K562 (cell line): ENCODE results near the gene ZP3. TPM values are rescaled to one million over a fixed set of nuclear protein-coding genes. Genes with fewer than 3 reads are reported as not detected.
A peak's percentile ranks its signal among the peaks of the same experiment; 100 is the strongest.
"Not testable (repeated sequence)": the region's sequence is repeated elsewhere in the genome, so short reads cannot be mapped to it uniquely, and the experiment has no call there.

Source experiments
- ATAC-seq: fragments of 200-7000 bp; cut with Tn5 transposase; 3 replicates; pipeline ENCODE4 v1.9.1; 2020; ENCODE audit warnings: moderate library complexity
- BruUV-seq: library from RNA; stranded (reverse); fragments of 400-500 nt; replicated peaks from 2 replicates; lab custom pipeline; 2021; lab: Mats Ljungman, UMichigan
- CTCF ChIA-PET: fragments of 300-600 bp; formaldehyde crosslinking; extraction: SDS; loops from one replicate; lab custom pipeline; 2021; ENCODE audit warnings: low intra/inter-chr PET ratio; lab: Yijun Ruan, JAX
- POLR2A ChIA-PET: fragments of 300-600, 350-650 bp; sonication (Branson Sonifier 250); formaldehyde crosslinking; extraction: SDS; loops from one replicate; lab custom pipeline; 2021; ENCODE audit warnings: antibody characterized with exemption, inconsistent platforms; lab: Yijun Ruan, JAX
- DNase-seq, 4 experiments: peaks; one replicate each; pipeline versions ENCODE4 v3.0.0 to v3.0.0-alpha.2; 2011 to 2018; ENCODE audit warnings: low spot score in 3 of 4, mixed read lengths in 3 of 4; ENCODE audit errors: extremely low read depth in 1 of 4
- FAIRE-seq: peaks from 2 replicates; lab custom pipeline; 2011; peaks lifted over from hg19 to GRCh38; lab: Jason Lieb, UNC
- H2AFZ ChIP-seq: 2 replicates; pipeline ENCODE4 v1.6.0; 2011; ENCODE audit warnings: low read depth, low read length, control low read depth, inconsistent platforms
- H3K27ac ChIP-seq: fragments of 200-600 bp; 3 replicates; pipeline ENCODE4 v1.8.0; 2011; ENCODE audit warnings: low read depth, mild to moderate bottlenecking, control low read depth, inconsistent platforms, low read length, moderate library complexity, mixed read lengths; ENCODE audit errors: extremely low read depth
- H3K27me3 ChIP-seq, 2 experiments: fragments of 300-600 bp in 1 of 2; 2 replicates in 1 of 2; 3 replicates in 1 of 2; pipeline versions ENCODE4 v1.6.0 to v1.8.0; 2011; ENCODE audit warnings: inconsistent platforms in 2 of 2, low read length in 2 of 2, mild to moderate bottlenecking in 1 of 2, mixed read lengths in 1 of 2, moderate library complexity in 1 of 2; ENCODE audit not compliant: control insufficient read depth in 2 of 2, insufficient read depth in 2 of 2
- H3K36me3 ChIP-seq: fragments of 300-600 bp; 3 replicates; pipeline ENCODE4 v1.8.0; 2011; ENCODE audit warnings: mild to moderate bottlenecking, low read length, inconsistent platforms; ENCODE audit not compliant: control insufficient read depth, insufficient read depth
- H3K4me1 ChIP-seq, 2 experiments: fragments of 200-600 bp in 1 of 2; replicated peaks in 1 of 2; 2 replicates in 1 of 2; 3 replicates in 1 of 2; pipeline versions ENCODE4 v1.5.1 to v1.8.0; 2011; ENCODE audit warnings: inconsistent platforms in 2 of 2, low read length in 2 of 2, mild to moderate bottlenecking in 1 of 2, mixed read lengths in 1 of 2, moderate library complexity in 1 of 2; ENCODE audit not compliant: control insufficient read depth in 2 of 2, insufficient read depth in 2 of 2
- H3K4me2 ChIP-seq: 2 replicates; pipeline ENCODE4 v1.6.1; 2011; ENCODE audit warnings: low read length, control low read depth, inconsistent platforms, mixed read lengths; ENCODE audit not compliant: insufficient read depth
- H3K4me3 ChIP-seq: fragments of 200-600 bp; sonication (generic), shearing (Covaris generic); 2 replicates; pipeline ENCODE4 v1.5.1; 2016; ENCODE audit warnings: control low read depth, inconsistent platforms
- H3K79me2 ChIP-seq: fragments of 200-600 bp; 3 replicates; pipeline ENCODE4 v1.8.0; 2011; ENCODE audit warnings: low read length, inconsistent platforms; ENCODE audit not compliant: control insufficient read depth, insufficient read depth
- H3K9ac ChIP-seq, 2 experiments: 2 replicates each; pipeline versions ENCODE4 v1.6.0 to v1.6.1; 2011; ENCODE audit warnings: low read depth in 2 of 2, low read length in 2 of 2, control low read depth in 1 of 2, inconsistent platforms in 1 of 2, mild to moderate bottlenecking in 1 of 2, mixed read lengths in 1 of 2; ENCODE audit not compliant: insufficient read depth in 1 of 2
- H3K9me1 ChIP-seq: one replicate; pipeline ENCODE4 v1.6.0; 2011; ENCODE audit warnings: inconsistent platforms, mild to moderate bottlenecking, low read length, moderate library complexity; ENCODE audit not compliant: control insufficient read depth, insufficient read depth
- H3K9me3 ChIP-seq: replicated peaks from 2 replicates; pipeline ENCODE4 v1.5.1; 2011; ENCODE audit warnings: low read depth, low read length, inconsistent platforms; ENCODE audit not compliant: control insufficient read depth, insufficient read depth
- H4K20me1 ChIP-seq: replicated peaks from 2 replicates; pipeline ENCODE4 v1.6.1; 2011; ENCODE audit warnings: low read length, inconsistent platforms, mixed read lengths; ENCODE audit not compliant: control insufficient read depth, insufficient read depth
- RAD21 ChIP-seq, 2 experiments: fragments of 250-450 bp in 1 of 2; fragments of 450-650 bp in 1 of 2; sonication (Bioruptor Pico) in 1 of 2; formaldehyde crosslinking in 1 of 2; IDR thresholded peaks in 1 of 2; conservative IDR thresholded peaks in 1 of 2; 2 replicates each; pipeline versions ENCODE4 v1.4.0 to v1.8.0; 2020 to 2022; ENCODE audit warnings: mild to moderate bottlenecking in 2 of 2, moderate library complexity in 1 of 2
- WGBS: fragments of 100-300 bp; shearing (Covaris generic); methylation state at CpG from one replicate; pipeline ENCODE4 v1.1.6; 2016; ENCODE audit warnings: low coverage, mixed read lengths; ENCODE audit not compliant: insufficient coverage; ENCODE audit errors: missing lambda C conversion rate; 5-methylcytosine and 5-hydroxymethylcytosine counted together
- in situ Hi-C: fragments of 300-500 bp; cut with MboI; formaldehyde crosslinking; loops from 4 replicates; pipeline ENCODE4 v1.15.0; 2018; ENCODE audit warnings: inconsistent platforms, mixed read lengths
- intact Hi-C: fragments of 100-400 bp; cut with micrococcal nuclease; formaldehyde crosslinking; loops from 2 replicates; pipeline ENCODE4 v1.14.2; 2022
- polyA plus RNA-seq, 8 experiments: library from polyadenylated mRNA; depleted of rRNA in 4 of 8; stranded (reverse) in 5 of 8; unstranded in 3 of 8; fragments of >200 nt; fragmentation: Nextera tagmentation in 2 of 8; fragmentation: Illumina TruSeq in 1 of 8; extraction: Ambion mirVana in 2 of 8; extraction: Trizol in 1 of 8; gene quantifications; 2 replicates each; pipeline versions ENCODE4 v1.2.1 to v1.2.3, GENCODE V29; 2011 to 2014; ENCODE audit warnings: inconsistent platforms in 1 of 8, missing spikeins in 1 of 8
- total RNA-seq, 7 experiments: library from RNA; depleted of rRNA in 6 of 7; stranded (reverse); fragments of >200 nt in 6 of 7; fragmentation: Illumina TruSeq in 2 of 7; extraction: Trizol in 2 of 7; gene quantifications; 2 replicates each; pipeline versions ENCODE4 v1.2.1 to v1.2.3, GENCODE V29; 2011 to 2021; ENCODE audit warnings: low replicate concordance in 1 of 7

ZP3 gene
- total and polyA plus RNA-seq, 9 of the 15 experiments (the other 6 are each of a cell fraction or from before 2014, with no cell fraction given): 1.4 to 3.8 (median 2.4) TPM

DNA sequence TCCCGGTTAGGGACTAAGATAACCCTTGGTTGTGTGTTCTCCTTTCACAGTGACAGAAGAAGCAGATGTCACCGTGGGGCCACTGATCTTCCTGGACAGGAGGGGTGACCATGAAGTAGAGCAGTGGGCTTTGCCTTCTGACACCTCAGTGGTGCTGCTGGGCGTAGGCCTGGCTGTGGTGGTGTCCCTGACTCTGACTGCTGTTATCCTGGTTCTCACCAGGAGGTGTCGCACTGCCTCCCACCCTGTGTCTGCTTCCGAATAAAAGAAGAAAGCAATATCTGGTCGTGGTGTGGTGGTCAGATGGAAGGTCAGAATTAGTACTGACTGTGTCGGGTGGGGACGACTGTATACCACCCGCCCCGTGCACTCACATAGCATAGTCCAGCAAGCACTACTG, 17.0 kb downstream of the ZP3 start:
- in situ Hi-C loops, H3K79me2 ChIP-seq, H3K4me1 ChIP-seq, H4K20me1 ChIP-seq, H3K4me2 ChIP-seq, H3K9me1 ChIP-seq, H2AFZ ChIP-seq, intact Hi-C loops, CTCF ChIA-PET, DNase-seq, H3K27ac ChIP-seq, POLR2A ChIA-PET, H3K4me3 ChIP-seq, H3K27me3 ChIP-seq, H3K9ac ChIP-seq, BruUV-seq, H3K36me3 ChIP-seq, H3K9me3 ChIP-seq: not testable (repeated sequence)
- peak; percentile 98 for FAIRE-seq
- 43% methylated on average over 2 of the region's 10 CpGs for WGBS
- peak; percentile 90 for ATAC-seq

DNA sequence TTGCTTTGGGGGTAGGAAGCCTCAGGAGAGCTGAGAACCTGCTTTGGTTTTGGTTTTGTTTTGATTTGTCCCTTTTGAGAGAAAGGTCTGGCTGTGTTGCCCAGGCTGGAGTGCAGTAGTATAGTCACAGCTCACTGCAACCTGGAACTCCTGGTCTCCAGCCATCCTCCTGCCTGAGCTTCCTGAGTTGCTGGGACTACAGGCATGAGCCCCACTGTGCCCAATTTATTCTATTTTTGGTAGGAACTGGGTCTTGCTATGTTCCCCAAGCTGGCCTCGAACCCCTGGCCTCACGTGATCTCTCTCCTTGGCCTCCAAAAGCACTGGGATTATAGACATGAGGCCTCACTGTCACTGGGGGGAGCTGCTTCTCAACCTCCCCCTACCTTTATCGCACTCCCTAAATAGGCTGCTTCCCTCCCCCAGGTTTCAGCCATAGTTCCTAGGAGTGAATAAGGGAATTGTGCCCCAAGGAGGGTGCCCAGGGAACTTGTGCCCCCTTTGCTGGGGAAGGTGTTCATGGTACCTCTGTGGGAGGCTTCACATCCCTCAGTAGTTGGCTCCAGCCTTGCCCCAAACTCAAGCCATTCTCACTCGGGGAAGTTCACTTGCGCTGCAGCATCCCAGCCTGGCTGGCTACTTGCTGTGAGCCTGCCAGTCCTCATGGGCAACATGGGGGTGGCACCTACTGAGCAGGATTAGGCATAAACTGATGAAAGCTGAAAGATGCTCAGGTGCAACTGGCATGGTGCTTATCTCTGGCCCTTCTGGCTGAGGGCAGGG, 18.1 kb downstream of the ZP3 start:
- 0 out of 4 replicates have a peak, but pooled peaks of 1 of the 2 experiments have one; percentile 2 for TF ChIP-seq RAD21 (CRISPR knock-in tag; conservative IDR thresholded peaks at IDR 0.05 in 1 of 2, IDR thresholded peaks at IDR 0.05 in 1 of 2)
- intact Hi-C loops, H3K9me1 ChIP-seq, H2AFZ ChIP-seq, POLR2A ChIA-PET, H3K4me3 ChIP-seq, H3K27me3 ChIP-seq, H3K4me2 ChIP-seq, in situ Hi-C loops, DNase-seq, FAIRE-seq, H3K36me3 ChIP-seq, H3K9ac ChIP-seq, H3K79me2 ChIP-seq, H3K4me1 ChIP-seq, CTCF ChIA-PET, BruUV-seq, H4K20me1 ChIP-seq, H3K9me3 ChIP-seq, ATAC-seq, H3K27ac ChIP-seq: not testable (repeated sequence)
- WGBS: 50% methylated on average over 2 of the region's 5 CpGs

DNA sequence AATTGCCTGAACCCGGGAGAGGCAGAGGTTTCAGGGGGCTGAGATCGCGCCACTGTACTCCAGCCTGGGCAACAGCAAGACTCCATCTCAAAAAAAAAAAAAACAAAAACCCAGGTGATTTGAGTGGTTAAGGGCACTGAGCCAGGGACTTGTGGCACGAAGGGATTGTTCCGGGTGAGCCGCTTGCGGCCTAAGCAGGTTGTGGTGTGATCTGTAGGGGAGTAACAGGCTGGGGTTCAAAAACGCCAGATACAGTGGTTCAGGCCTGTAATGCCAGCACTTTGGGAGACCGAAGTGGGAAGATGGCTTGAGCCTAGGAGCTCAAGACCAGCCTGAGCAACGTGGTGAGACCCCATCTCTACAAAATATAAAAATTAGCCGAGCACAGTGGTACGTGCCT, 19.1 kb downstream of the ZP3 start:
- H3K4me1 ChIP-seq, intact Hi-C loops, POLR2A ChIA-PET, H3K27ac ChIP-seq, H3K4me3 ChIP-seq, ATAC-seq, H3K79me2 ChIP-seq, BruUV-seq, CTCF ChIA-PET, H3K9me3 ChIP-seq, DNase-seq, in situ Hi-C loops, H3K36me3 ChIP-seq, FAIRE-seq, H3K9me1 ChIP-seq, H2AFZ ChIP-seq, H3K27me3 ChIP-seq, H3K4me2 ChIP-seq, H4K20me1 ChIP-seq, H3K9ac ChIP-seq: not testable (repeated sequence)
- WGBS: 91% methylated on average over 4 of the region's 12 CpGs
